ENCODE data around the gene DGKI. TPM values are rescaled to one million over a fixed set of nuclear protein-coding genes. Genes with fewer than 3 reads are reported as not detected.

Gene DGKI
- total RNA-seq, 4 donors from 2014 or later, result 0.44 to 1.1 (median 1.0) TPM; not detected in 1

DNA sequence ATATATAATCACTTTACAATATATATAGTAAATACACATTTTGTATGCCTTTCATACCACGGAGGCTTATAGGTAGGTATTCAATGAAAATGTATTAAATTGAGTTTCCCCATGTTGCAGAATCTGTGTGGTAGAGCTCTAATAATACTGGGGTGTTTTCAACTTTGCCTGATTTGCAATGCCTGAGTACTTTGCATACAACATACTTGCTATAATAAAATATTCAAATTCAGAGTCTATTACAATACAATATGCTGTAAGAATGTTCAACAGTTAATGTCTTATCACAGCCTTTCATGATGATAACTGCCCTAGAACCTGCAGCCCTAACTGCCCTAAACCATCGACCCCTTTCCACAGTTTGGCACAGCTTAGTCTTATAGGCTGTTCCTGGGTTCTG lies 114.6 kb downstream of the DGKI start:
- H3K27ac ChIP-seq, result no peak overlapping the region
- H3K27me3 ChIP-seq, result no peaks in the 10 kb centered on the region
- WGBS, 2 donors, result 60 to 62% methylated on average over 2 of the region's 2 CpGs
- TF ChIP-seq, protein P1, sequence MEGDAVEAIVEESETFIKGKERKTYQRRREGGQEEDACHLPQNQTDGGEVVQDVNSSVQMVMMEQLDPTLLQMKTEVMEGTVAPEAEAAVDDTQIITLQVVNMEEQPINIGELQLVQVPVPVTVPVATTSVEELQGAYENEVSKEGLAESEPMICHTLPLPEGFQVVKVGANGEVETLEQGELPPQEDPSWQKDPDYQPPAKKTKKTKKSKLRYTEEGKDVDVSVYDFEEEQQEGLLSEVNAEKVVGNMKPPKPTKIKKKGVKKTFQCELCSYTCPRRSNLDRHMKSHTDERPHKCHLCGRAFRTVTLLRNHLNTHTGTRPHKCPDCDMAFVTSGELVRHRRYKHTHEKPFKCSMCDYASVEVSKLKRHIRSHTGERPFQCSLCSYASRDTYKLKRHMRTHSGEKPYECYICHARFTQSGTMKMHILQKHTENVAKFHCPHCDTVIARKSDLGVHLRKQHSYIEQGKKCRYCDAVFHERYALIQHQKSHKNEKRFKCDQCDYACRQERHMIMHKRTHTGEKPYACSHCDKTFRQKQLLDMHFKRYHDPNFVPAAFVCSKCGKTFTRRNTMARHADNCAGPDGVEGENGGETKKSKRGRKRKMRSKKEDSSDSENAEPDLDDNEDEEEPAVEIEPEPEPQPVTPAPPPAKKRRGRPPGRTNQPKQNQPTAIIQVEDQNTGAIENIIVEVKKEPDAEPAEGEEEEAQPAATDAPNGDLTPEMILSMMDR (IDR thresholded peaks at IDR 0.05), result no peak
- no peak for TF ChIP-seq POLR2A (IDR thresholded peaks at IDR 0.05)
- no peak for DNase-seq
- H3K4me3 ChIP-seq, result no peak overlapping the region
- H3K4me1 ChIP-seq, result no peaks in the 10 kb centered on the region
- no peaks in the 10 kb centered on the region for H3K36me3 ChIP-seq
- H3K9me3 ChIP-seq, result no peaks in the 10 kb centered on the region
- intact Hi-C loops (cut with DNase I), result no loop called here

DNA sequence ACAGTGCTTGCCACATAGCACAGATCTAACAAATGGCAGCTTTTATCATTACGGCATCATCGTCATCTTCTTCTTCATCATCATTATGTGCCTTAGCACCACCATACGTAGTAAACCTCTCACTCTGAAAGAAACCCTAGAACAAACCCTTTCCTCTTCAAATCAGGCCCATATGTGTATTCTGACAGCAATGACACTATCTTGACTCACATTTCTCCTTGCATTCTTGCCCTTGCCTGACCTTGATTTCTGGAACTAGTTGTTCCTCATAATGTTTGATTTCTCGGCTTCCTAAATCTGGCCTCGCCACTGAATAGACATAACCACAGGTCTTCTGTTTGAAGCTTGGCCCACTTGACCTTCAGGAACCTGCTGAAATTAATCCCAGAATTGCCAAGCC lies 115.3 kb downstream of the DGKI start:
- TF ChIP-seq, protein P1 (IDR thresholded peaks at IDR 0.05), result no peak
- no peak for TF ChIP-seq POLR2A (IDR thresholded peaks at IDR 0.05)
- DNase-seq, result no peak
- Histone ChIP-seq H3K27me3 (no peaks in the 10 kb centered on the region), H3K27ac (no peak overlapping the region), H3K9me3 (no peaks in the 10 kb centered on the region), H3K4me1 (no peaks in the 10 kb centered on the region), H3K36me3 (no peaks in the 10 kb centered on the region), H3K4me3 (no peak overlapping the region)
- WGBS, 2 donors, result 69 to 83% methylated on average over 5 of the region's 5 CpGs
- intact Hi-C loops (cut with DNase I), result no loop called here

GRCh38 chr7:137728426-137728825 lies 118.3 kb downstream of the DGKI start:
- H3K4me3 ChIP-seq, result no peak overlapping the region
- TF ChIP-seq, protein P1 (IDR thresholded peaks at IDR 0.05), result no peak
- no peak for TF ChIP-seq POLR2A (IDR thresholded peaks at IDR 0.05)
- no peaks in the 10 kb centered on the region for H3K27me3 ChIP-seq
- intact Hi-C loops (cut with DNase I), result no loop called here
- no peaks in the 10 kb centered on the region for H3K36me3 ChIP-seq
- DNase-seq, result no peak
- no peaks in the 10 kb centered on the region for H3K4me1 ChIP-seq
- H3K27ac ChIP-seq, result no peak overlapping the region
- 81 to 88% methylated on average over 1 of the region's 1 CpG for WGBS, 2 donors
- no peaks in the 10 kb centered on the region for H3K9me3 ChIP-seq

DNA sequence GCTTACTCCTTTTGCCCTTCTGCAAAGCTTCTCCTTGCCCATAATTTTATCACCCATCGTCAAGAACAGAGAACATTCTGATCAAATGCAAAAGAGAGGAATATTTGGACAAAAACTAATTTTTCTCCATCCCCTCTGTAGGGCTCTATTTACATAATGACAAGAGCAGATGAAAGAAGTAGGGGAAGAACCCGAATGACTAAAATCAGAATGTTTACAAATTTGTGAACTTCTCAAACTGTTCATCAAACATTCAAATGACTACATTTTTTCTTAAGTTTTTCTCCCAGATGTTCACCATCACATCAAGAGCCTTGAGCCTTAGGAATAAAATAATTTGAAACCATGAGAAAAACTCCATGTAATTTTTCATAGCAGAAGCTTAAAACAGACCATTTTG lies 119.4 kb downstream of the DGKI start:
- WGBS, 2 donors, result 59 to 67% methylated on average over 2 of the region's 2 CpGs

GRCh38 chr7:137718355-137718754 lies 128.4 kb downstream of the DGKI start:
- 69 to 72% methylated on average over 4 of the region's 4 CpGs for WGBS, 2 donors
- Histone ChIP-seq H3K36me3 (no peaks in the 10 kb centered on the region), H3K27me3 (no peaks in the 10 kb centered on the region), H3K9me3 (no peaks in the 10 kb centered on the region), H3K4me1 (no peaks in the 10 kb centered on the region), H3K27ac (no peak overlapping the region), H3K4me3 (no peak overlapping the region)
- no peak for TF ChIP-seq POLR2A (IDR thresholded peaks at IDR 0.05)
- TF ChIP-seq, protein P1 (IDR thresholded peaks at IDR 0.05), result no peak
- DNase-seq, result no peak
- intact Hi-C loops (cut with DNase I), result no loop called here

More for the DNA sequence above, 119.4 kb downstream of the DGKI start:
- intact Hi-C loops (cut with DNase I), result no loop called here
- TF ChIP-seq, protein P1 (IDR thresholded peaks at IDR 0.05), result no peak
- TF ChIP-seq POLR2A (IDR thresholded peaks at IDR 0.05), result no peak
- Histone ChIP-seq H3K4me1 (no peaks in the 10 kb centered on the region), H3K36me3 (no peaks in the 10 kb centered on the region), H3K4me3 (no peak overlapping the region), H3K9me3 (no peaks in the 10 kb centered on the region), H3K27me3 (no peaks in the 10 kb centered on the region), H3K27ac (no peak overlapping the region)
- DNase-seq, result no peak
